H1 (cell line): Measurements from ENCODE around the gene IDH2. TPM values are rescaled to one million over a fixed set of nuclear protein-coding genes. Genes with fewer than 3 reads are reported as not detected.

Experiments used
- CBX8 ChIP-seq: fragments of 300-800, 300-1000 bp; sonication (generic); IDR thresholded peaks from 2 replicates; pipeline ENCODE4 v1.7.1; 2016; ENCODE audit warnings: low read depth, low read length, borderline replicate concordance
- GTF2F1 ChIP-seq: IDR thresholded peaks from 2 replicates; pipeline ENCODE4 v1.6.1; 2012; ENCODE audit warnings: low read depth, low read length, improper control_type of control experiment, borderline replicate concordance
- SAP30 ChIP-seq: fragments of 300-600 bp; sonication (generic); IDR thresholded peaks from 2 replicates; pipeline ENCODE4 v1.7.1; 2012; ENCODE audit warnings: low read length, moderate library complexity, mild to moderate bottlenecking, inconsistent platforms; ENCODE audit not compliant: insufficient read depth, insufficient replicate concordance
- SUZ12 ChIP-seq: fragments of 200-600 bp; sonication (generic); IDR thresholded peaks from 2 replicates; pipeline ENCODE4 v1.6.1; 2012; ENCODE audit warnings: mild to moderate bottlenecking, inconsistent platforms, low read length, moderate library complexity, mixed read lengths
- polyA plus RNA-seq, 7 experiments: library from polyadenylated mRNA; depleted of rRNA in 3 of 7; stranded (reverse) in 5 of 7; unstranded in 2 of 7; fragments of >200 nt in 5 of 7; fragments of 200-250 nt in 2 of 7; gene quantifications; 1 replicate in 5 of 7; 2 replicates in 1 of 7; 4 replicates in 1 of 7; pipeline versions ENCODE4 v1.2.1 to v1.2.3, GENCODE V29; 2011 to 2013; ENCODE audit warnings: missing spikeins in 2 of 7, mixed read lengths in 2 of 7
- total RNA-seq: library from RNA; stranded (reverse); fragmentation: NEBNext Ultra II Directional; extraction: Animal tissue kit (Norgen Biotek cat#: 25700); gene quantifications from 2 replicates; pipeline ENCODE4 v1.2.1, GENCODE V29; 2021
- TF ChIP-seq, protein P1 (sequence below): fragments of 300-600 bp; sonication (generic); IDR thresholded peaks from 2 replicates; pipeline ENCODE4 v1.7.1; 2012; ENCODE audit warnings: low read length, moderate library complexity, mild to moderate bottlenecking, inconsistent platforms; ENCODE audit not compliant: insufficient replicate concordance
- TF ChIP-seq, protein P2 (sequence below): IDR thresholded peaks from 2 replicates; pipeline ENCODE4 v1.6.1; 2012; ENCODE audit warnings: low read length, inconsistent platforms
- TF ChIP-seq, protein P3 (sequence below), 3 experiments: IDR thresholded peaks; 1 replicate in 2 of 3; 2 replicates in 1 of 3; pipeline versions ENCODE4 v1.5.1 to v1.6.1; 2011; ENCODE audit warnings: low read length in 3 of 3, mild to moderate bottlenecking in 3 of 3, inconsistent platforms in 2 of 3, low read depth in 1 of 3, moderate library complexity in 1 of 3; ENCODE audit not compliant: insufficient read depth in 1 of 3; ENCODE audit errors: control extremely low read depth in 1 of 3

IDH2 gene
- total and polyA plus RNA-seq, 2 of the 8 experiments (the other 6 are each of a cell fraction or from before 2014, with no cell fraction given) = 64.2 to 84.6 TPM

DNA sequence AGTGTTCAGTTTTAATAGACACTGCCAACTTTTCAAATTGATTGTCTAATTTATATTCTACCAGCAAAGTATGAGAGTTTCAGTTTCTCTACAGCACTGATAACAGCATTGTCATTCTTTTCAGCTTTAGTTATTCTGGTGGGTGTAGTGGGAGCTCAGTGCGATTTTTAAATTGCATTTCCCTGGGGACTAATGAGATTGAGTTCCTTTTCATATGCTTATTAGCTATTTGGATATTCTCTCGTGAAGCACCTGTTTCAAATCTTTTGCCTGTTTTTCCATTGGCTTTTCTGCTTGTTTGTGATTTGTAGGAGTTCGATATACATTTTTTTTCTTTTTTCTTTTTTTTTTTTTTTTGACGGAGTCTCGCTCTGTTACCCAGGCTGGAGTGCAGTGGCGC is 18.8 kb upstream of the IDH2 start (continued):
- TF ChIP-seq, protein P1, sequence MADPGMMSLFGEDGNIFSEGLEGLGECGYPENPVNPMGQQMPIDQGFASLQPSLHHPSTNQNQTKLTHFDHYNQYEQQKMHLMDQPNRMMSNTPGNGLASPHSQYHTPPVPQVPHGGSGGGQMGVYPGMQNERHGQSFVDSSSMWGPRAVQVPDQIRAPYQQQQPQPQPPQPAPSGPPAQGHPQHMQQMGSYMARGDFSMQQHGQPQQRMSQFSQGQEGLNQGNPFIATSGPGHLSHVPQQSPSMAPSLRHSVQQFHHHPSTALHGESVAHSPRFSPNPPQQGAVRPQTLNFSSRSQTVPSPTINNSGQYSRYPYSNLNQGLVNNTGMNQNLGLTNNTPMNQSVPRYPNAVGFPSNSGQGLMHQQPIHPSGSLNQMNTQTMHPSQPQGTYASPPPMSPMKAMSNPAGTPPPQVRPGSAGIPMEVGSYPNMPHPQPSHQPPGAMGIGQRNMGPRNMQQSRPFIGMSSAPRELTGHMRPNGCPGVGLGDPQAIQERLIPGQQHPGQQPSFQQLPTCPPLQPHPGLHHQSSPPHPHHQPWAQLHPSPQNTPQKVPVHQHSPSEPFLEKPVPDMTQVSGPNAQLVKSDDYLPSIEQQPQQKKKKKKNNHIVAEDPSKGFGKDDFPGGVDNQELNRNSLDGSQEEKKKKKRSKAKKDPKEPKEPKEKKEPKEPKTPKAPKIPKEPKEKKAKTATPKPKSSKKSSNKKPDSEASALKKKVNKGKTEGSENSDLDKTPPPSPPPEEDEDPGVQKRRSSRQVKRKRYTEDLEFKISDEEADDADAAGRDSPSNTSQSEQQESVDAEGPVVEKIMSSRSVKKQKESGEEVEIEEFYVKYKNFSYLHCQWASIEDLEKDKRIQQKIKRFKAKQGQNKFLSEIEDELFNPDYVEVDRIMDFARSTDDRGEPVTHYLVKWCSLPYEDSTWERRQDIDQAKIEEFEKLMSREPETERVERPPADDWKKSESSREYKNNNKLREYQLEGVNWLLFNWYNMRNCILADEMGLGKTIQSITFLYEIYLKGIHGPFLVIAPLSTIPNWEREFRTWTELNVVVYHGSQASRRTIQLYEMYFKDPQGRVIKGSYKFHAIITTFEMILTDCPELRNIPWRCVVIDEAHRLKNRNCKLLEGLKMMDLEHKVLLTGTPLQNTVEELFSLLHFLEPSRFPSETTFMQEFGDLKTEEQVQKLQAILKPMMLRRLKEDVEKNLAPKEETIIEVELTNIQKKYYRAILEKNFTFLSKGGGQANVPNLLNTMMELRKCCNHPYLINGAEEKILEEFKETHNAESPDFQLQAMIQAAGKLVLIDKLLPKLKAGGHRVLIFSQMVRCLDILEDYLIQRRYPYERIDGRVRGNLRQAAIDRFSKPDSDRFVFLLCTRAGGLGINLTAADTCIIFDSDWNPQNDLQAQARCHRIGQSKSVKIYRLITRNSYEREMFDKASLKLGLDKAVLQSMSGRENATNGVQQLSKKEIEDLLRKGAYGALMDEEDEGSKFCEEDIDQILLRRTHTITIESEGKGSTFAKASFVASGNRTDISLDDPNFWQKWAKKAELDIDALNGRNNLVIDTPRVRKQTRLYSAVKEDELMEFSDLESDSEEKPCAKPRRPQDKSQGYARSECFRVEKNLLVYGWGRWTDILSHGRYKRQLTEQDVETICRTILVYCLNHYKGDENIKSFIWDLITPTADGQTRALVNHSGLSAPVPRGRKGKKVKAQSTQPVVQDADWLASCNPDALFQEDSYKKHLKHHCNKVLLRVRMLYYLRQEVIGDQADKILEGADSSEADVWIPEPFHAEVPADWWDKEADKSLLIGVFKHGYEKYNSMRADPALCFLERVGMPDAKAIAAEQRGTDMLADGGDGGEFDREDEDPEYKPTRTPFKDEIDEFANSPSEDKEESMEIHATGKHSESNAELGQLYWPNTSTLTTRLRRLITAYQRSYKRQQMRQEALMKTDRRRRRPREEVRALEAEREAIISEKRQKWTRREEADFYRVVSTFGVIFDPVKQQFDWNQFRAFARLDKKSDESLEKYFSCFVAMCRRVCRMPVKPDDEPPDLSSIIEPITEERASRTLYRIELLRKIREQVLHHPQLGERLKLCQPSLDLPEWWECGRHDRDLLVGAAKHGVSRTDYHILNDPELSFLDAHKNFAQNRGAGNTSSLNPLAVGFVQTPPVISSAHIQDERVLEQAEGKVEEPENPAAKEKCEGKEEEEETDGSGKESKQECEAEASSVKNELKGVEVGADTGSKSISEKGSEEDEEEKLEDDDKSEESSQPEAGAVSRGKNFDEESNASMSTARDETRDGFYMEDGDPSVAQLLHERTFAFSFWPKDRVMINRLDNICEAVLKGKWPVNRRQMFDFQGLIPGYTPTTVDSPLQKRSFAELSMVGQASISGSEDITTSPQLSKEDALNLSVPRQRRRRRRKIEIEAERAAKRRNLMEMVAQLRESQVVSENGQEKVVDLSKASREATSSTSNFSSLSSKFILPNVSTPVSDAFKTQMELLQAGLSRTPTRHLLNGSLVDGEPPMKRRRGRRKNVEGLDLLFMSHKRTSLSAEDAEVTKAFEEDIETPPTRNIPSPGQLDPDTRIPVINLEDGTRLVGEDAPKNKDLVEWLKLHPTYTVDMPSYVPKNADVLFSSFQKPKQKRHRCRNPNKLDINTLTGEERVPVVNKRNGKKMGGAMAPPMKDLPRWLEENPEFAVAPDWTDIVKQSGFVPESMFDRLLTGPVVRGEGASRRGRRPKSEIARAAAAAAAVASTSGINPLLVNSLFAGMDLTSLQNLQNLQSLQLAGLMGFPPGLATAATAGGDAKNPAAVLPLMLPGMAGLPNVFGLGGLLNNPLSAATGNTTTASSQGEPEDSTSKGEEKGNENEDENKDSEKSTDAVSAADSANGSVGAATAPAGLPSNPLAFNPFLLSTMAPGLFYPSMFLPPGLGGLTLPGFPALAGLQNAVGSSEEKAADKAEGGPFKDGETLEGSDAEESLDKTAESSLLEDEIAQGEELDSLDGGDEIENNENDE = no peak
- TF ChIP-seq, protein P2, sequence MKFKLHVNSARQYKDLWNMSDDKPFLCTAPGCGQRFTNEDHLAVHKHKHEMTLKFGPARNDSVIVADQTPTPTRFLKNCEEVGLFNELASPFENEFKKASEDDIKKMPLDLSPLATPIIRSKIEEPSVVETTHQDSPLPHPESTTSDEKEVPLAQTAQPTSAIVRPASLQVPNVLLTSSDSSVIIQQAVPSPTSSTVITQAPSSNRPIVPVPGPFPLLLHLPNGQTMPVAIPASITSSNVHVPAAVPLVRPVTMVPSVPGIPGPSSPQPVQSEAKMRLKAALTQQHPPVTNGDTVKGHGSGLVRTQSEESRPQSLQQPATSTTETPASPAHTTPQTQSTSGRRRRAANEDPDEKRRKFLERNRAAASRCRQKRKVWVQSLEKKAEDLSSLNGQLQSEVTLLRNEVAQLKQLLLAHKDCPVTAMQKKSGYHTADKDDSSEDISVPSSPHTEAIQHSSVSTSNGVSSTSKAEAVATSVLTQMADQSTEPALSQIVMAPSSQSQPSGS = no peak
- TF ChIP-seq SUZ12 = no peak
- no peak for TF ChIP-seq CBX8
- no peak for TF ChIP-seq GTF2F1
- TF ChIP-seq, protein P3, sequence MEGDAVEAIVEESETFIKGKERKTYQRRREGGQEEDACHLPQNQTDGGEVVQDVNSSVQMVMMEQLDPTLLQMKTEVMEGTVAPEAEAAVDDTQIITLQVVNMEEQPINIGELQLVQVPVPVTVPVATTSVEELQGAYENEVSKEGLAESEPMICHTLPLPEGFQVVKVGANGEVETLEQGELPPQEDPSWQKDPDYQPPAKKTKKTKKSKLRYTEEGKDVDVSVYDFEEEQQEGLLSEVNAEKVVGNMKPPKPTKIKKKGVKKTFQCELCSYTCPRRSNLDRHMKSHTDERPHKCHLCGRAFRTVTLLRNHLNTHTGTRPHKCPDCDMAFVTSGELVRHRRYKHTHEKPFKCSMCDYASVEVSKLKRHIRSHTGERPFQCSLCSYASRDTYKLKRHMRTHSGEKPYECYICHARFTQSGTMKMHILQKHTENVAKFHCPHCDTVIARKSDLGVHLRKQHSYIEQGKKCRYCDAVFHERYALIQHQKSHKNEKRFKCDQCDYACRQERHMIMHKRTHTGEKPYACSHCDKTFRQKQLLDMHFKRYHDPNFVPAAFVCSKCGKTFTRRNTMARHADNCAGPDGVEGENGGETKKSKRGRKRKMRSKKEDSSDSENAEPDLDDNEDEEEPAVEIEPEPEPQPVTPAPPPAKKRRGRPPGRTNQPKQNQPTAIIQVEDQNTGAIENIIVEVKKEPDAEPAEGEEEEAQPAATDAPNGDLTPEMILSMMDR (IDR thresholded peaks at IDR 0.05; ENCODE audit: control extremely low read depth in 1 of 3, insufficient read depth in 1 of 3, low read depth in 1 of 3, low read length in 3 of 3) = no peak
- no peak for TF ChIP-seq SAP30
